GM18861 (cell line): ENCODE data around the gene E4F1.

Experiments
- ATAC-seq: cut with Tn5 transposase; IDR thresholded peaks from one replicate; pipeline ENCODE4 v1.9.1; 2021; ENCODE audit not compliant: unreplicated experiment

The E4F1 gene

GRCh38 chr16:2271848-2272461 lies 48.6 kb downstream of the E4F1 start:
- ATAC-seq, result no peak

- ATAC-seq, result no peak
These were observed 50.1 kb downstream of the E4F1 start for GRCh38 chr16:2273484-2273883.

- ATAC-seq, result no peak
These were observed 50.5 kb downstream of the E4F1 start for GRCh38 chr16:2273931-2274330.

- no peak for ATAC-seq
These were observed 52.3 kb downstream of the E4F1 start for GRCh38 chr16:2275476-2276367.

GRCh38 chr16:2276368-2277195 lies 53.2 kb downstream of the E4F1 start:
- no peak for ATAC-seq

GRCh38 chr16:2277466-2278271 lies 54.3 kb downstream of the E4F1 start:
- ATAC-seq, result no peak

- no peak for ATAC-seq
These were observed 54.8 kb downstream of the E4F1 start for GRCh38 chr16:2278272-2278608.

- ATAC-seq, result no peak
These were observed 55.8 kb downstream of the E4F1 start for GRCh38 chr16:2278956-2279800.

GRCh38 chr16:2280461-2280860 lies 57.1 kb downstream of the E4F1 start:
- ATAC-seq, result no peak

GRCh38 chr16:2280981-2281542 lies 57.7 kb downstream of the E4F1 start:
- no peak for ATAC-seq

GRCh38 chr16:2282262-2282661 lies 58.9 kb downstream of the E4F1 start:
- no peak for ATAC-seq

- ATAC-seq, result no peak
These were observed 59.6 kb downstream of the E4F1 start for GRCh38 chr16:2282866-2283555.

GRCh38 chr16:2284001-2284770 lies 60.8 kb downstream of the E4F1 start:
- ATAC-seq, result no peak

- no peak for ATAC-seq
These were observed 61.6 kb downstream of the E4F1 start for GRCh38 chr16:2284797-2285576.
